ENCODE measurements around the gene CELSR3. TPM values are rescaled to one million over a fixed set of nuclear protein-coding genes. Genes with fewer than 3 reads are reported as not detected.

Gene CELSR3
- total RNA-seq, 4 donors from 2014 or later = 0.33 to 0.75 (median 0.48) TPM

DNA sequence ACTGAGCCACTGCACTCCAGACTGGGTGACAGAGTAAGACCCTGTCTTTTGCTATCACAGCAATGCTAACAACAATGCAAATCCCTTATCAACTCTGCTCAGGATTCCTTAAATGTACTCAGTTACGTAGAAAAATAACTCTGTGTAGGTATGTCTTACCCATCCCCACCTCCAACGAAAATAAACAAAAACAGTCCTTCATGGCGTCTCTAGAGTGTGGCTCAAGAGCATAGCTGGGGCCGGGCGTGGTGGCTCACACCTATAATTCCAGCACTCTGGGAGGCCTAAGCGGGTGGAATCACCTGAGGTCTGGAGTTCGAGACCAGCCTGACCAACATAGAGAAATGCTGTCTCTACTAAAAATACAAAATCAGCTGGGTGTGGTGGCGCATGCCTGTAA is 36.2 kb upstream of the CELSR3 start:
- TF ChIP-seq, protein P1, sequence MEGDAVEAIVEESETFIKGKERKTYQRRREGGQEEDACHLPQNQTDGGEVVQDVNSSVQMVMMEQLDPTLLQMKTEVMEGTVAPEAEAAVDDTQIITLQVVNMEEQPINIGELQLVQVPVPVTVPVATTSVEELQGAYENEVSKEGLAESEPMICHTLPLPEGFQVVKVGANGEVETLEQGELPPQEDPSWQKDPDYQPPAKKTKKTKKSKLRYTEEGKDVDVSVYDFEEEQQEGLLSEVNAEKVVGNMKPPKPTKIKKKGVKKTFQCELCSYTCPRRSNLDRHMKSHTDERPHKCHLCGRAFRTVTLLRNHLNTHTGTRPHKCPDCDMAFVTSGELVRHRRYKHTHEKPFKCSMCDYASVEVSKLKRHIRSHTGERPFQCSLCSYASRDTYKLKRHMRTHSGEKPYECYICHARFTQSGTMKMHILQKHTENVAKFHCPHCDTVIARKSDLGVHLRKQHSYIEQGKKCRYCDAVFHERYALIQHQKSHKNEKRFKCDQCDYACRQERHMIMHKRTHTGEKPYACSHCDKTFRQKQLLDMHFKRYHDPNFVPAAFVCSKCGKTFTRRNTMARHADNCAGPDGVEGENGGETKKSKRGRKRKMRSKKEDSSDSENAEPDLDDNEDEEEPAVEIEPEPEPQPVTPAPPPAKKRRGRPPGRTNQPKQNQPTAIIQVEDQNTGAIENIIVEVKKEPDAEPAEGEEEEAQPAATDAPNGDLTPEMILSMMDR (IDR thresholded peaks at IDR 0.05; ENCODE audit: low read depth) = no peak

DNA sequence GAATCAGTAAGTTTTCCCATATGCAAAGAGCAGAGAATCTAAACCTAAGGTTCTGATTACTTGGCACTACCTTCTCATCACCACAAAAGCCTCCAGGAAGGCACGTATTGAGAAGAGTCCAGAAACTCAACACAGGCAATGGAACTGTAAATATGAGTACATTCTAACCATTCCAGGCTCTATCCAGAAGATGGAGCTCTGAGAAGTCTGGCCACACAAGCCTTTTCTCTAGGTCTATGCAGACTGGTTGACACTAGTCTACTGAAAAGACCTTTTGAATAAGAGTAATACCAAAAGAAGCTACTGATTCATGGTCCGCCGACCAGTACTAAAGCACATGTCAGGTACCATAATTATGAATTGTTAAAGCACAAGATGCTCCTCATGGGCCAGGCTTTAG is 35.3 kb upstream of the CELSR3 start:
- TF ChIP-seq, protein P1 (IDR thresholded peaks at IDR 0.05; ENCODE audit: low read depth) = no peak

DNA sequence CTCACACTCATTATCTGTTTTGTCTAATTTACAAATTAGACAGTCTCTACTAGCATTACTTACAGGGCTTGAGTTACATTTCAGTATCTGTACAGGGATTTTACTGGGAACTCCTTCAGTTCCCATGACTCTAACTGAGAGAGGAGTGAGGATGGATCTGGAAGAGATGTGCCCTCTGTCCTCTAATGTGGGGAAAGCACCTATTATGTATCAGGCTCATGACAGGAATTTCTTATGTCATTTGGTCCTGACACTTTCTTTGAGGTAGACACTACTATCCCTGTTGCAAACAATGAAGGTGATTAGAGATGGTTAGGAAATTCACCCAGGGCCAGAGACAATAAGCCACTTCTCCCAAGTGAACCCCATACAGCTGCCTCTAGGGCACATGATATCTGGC is 33.9 kb upstream of the CELSR3 start:
- TF ChIP-seq, protein P1 (IDR thresholded peaks at IDR 0.05; ENCODE audit: low read depth) = no peak

DNA sequence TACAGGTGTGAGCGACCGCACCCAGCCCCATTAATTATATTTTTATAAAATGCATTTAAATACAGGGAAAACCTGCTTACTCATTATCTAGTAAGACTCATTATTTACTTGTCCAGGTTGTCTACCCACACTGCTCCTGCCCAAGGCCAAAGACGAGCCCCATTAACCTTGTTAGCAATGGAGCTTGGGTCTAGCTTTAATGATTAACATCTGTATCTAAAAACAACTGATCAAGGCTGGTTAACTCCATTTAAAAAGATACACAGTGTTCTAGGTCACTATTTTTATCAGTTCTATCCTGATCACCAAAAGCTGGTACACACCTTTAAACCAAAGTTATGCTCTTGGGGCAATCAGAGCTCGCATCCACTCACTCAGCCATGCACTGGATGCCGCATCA is 33.5 kb upstream of the CELSR3 start:
- TF ChIP-seq, protein P1 (IDR thresholded peaks at IDR 0.05; ENCODE audit: low read depth) = no peak

DNA sequence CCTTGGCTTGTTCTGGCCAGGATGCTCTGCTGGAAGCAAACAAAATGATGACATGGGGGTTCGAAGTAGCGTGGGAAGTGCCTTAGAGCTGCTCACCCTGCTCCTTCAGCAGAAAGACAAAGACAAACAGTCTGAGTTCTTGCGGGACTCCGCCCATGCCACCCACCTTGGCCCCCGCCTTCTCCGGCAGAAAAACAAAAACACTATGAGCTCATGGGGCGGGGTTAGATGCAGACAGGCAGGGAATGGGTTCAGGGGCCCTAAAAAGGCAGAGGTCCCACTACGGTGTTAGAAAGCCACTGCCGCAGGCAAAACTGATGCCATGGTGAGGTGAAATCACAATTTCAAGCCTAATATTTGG is 32.7 kb upstream of the CELSR3 start:
- TF ChIP-seq, protein P1 (IDR thresholded peaks at IDR 0.05; ENCODE audit: low read depth) = no peak

DNA sequence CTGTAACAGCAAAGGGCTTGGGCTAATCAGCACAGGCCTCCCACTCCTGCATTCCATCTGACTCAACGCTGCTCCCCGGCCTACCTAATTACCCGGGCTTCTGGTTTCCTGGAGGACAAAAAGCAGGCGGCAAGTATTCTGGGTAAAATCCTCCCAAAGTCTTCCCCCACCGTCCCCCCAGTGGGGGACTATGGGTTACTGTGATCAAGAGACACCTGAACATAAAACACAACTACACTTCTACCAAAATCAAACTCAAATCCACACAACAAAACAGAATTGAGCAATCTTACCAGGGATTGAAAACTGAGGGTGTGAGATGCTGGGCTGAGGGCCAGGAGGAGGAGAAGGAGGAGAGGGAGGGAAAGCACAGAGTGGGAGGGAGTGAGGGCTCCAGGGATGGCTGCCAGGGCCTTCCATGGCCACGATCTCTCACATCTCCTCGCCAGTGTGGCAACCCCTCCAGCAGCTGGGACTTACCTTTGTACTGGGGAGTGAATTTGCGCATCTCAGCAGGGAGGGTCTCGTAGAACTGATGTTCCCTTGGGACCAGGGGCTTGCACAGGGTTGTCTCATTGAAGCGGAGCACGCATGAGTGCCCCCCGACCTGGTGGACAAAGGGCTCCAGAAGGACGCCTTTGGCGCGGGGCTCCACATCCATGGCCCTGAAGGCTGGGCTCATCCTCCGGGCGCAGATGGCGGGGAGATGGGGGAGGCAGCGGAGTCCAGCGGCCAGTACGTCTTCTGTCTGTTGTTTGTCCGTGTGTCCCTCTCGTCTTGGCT is 32.1 kb upstream of the CELSR3 start:
- TF ChIP-seq, protein P1 (IDR thresholded peaks at IDR 0.05; ENCODE audit: low read depth) = no peak

DNA sequence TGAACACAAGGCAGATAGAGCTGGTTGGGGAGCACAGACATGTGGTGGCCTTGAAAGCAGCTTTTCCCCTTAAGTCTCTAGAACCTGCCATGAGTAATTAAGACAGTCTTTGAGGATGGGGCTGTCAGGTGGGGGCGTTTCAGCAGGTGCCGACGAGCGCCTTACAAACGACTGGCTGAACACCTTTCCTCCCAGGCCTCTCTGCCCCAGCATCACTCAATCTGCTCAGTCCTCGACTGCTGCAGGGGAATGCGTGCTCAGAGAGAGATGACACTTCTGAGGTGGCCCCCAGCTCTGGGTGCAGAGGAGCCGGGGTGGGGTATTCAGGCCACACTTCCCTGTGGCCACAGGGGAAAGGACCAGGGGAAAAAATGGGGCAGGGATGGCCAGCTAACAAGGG is 31.1 kb upstream of the CELSR3 start:
- TF ChIP-seq, protein P1 (IDR thresholded peaks at IDR 0.05; ENCODE audit: low read depth) = no peak

Data from subcutaneous adipose tissue (tissue), 4 donors.